HEK293 (cell line): ENCODE results near the gene COX5A.
A peak's percentile ranks its signal among the peaks of the same experiment; 100 is the strongest.

Experiments used
- GLI2 ChIP-seq: fragments of 450-650 bp; formaldehyde crosslinking; IDR thresholded peaks from 2 replicates; pipeline ENCODE4; 2017; ENCODE audit warnings: missing biosample characterization, missing genetic modification characterization, low read depth, borderline replicate concordance
- GLI4 ChIP-seq: fragments of 450-650 bp; formaldehyde crosslinking; IDR thresholded peaks from 2 replicates; pipeline ENCODE4 v1.5.1; 2016; ENCODE audit warnings: missing biosample characterization, missing genetic modification characterization
- HOXC10 ChIP-seq: sonication (generic); formaldehyde crosslinking; IDR thresholded peaks from 2 replicates; pipeline ENCODE4 v1.8.1; 2023; ENCODE audit warnings: mild to moderate bottlenecking, missing genetic modification reagents
- INSM2 ChIP-seq: fragments of 450-650 bp; formaldehyde crosslinking; IDR thresholded peaks from 2 replicates; pipeline ENCODE4 v1.5.1; 2016; ENCODE audit warnings: missing biosample characterization, missing genetic modification characterization
- KLF17 ChIP-seq: fragments of 450-650 bp; formaldehyde crosslinking; IDR thresholded peaks from 2 replicates; pipeline ENCODE4 v1.5.1; 2016; ENCODE audit warnings: missing biosample characterization, missing genetic modification characterization
- MYNN ChIP-seq: fragments of 450-650 bp; formaldehyde crosslinking; IDR thresholded peaks from 2 replicates; pipeline ENCODE4 v1.5.1; 2016; ENCODE audit warnings: missing biosample characterization, missing genetic modification characterization, borderline replicate concordance
- PBX3 ChIP-seq: sonication (generic); formaldehyde crosslinking; IDR thresholded peaks from 2 replicates; pipeline ENCODE4 v1.8.1; 2022; ENCODE audit warnings: mild to moderate bottlenecking, moderate library complexity, missing genetic modification reagents
- PRDM1 ChIP-seq: fragments of 450-650 bp; formaldehyde crosslinking; IDR thresholded peaks from 2 replicates; pipeline ENCODE4; 2016; ENCODE audit warnings: missing biosample characterization, missing genetic modification characterization
- YY1 ChIP-seq: fragments of 450-650 bp; formaldehyde crosslinking; IDR thresholded peaks from 2 replicates; pipeline ENCODE4 v1.5.1; 2018; ENCODE audit warnings: missing biosample characterization, missing genetic modification characterization
- ZBTB1 ChIP-seq: fragments of 450-650 bp; formaldehyde crosslinking; IDR thresholded peaks from 2 replicates; pipeline ENCODE4 v1.5.1; 2016; ENCODE audit warnings: missing biosample characterization, missing genetic modification characterization
- ZBTB11 ChIP-seq: fragments of 450-650 bp; formaldehyde crosslinking; conservative IDR thresholded peaks from 2 replicates; pipeline ENCODE4 v1.5.1; 2016; ENCODE audit warnings: low read depth, missing biosample characterization, missing genetic modification characterization
- ZBTB49 ChIP-seq: fragments of 450-650 bp; formaldehyde crosslinking; IDR thresholded peaks from 2 replicates; pipeline ENCODE4 v1.5.1; 2016; ENCODE audit warnings: missing biosample characterization, missing genetic modification characterization, low read depth
- ZBTB7A ChIP-seq: fragments of 450-650 bp; formaldehyde crosslinking; IDR thresholded peaks from 2 replicates; pipeline ENCODE4 v1.5.1; 2016; ENCODE audit warnings: low read depth, missing biosample characterization, missing genetic modification characterization
- ZNF10 ChIP-seq: fragments of 450-650 bp; formaldehyde crosslinking; IDR thresholded peaks from 2 replicates; pipeline ENCODE4 v1.5.1; 2017; ENCODE audit warnings: missing biosample characterization, missing genetic modification characterization
- ZNF133 ChIP-seq: fragments of 450-650 bp; formaldehyde crosslinking; IDR thresholded peaks from 2 replicates; pipeline ENCODE4 v1.5.1; 2016; ENCODE audit warnings: missing biosample characterization, missing genetic modification characterization
- ZNF148 ChIP-seq: fragments of 450-650 bp; formaldehyde crosslinking; IDR thresholded peaks from 2 replicates; pipeline ENCODE4 v1.5.0; 2017; ENCODE audit warnings: missing biosample characterization, missing genetic modification characterization, borderline replicate concordance
- ZNF184 ChIP-seq: fragments of 450-650 bp; IDR thresholded peaks from 2 replicates; pipeline ENCODE4 v1.5.1; 2018; ENCODE audit warnings: missing biosample characterization, mild to moderate bottlenecking, missing genetic modification characterization
- ZNF202 ChIP-seq: fragments of 450-650 bp; formaldehyde crosslinking; IDR thresholded peaks from 2 replicates; pipeline ENCODE4 v1.5.1; 2016; ENCODE audit warnings: missing biosample characterization, missing genetic modification characterization, borderline replicate concordance
- ZNF214 ChIP-seq: fragments of 450-650 bp; formaldehyde crosslinking; IDR thresholded peaks from 2 replicates; pipeline ENCODE4 v1.5.1; 2017; ENCODE audit warnings: missing biosample characterization, mild to moderate bottlenecking, missing genetic modification characterization, borderline replicate concordance
- ZNF274 ChIP-seq, 2 experiments: fragments of 200-500 bp in 1 of 2; fragments of 450-650 bp in 1 of 2; sonication (Bioruptor generic) in 1 of 2; formaldehyde crosslinking in 1 of 2; IDR thresholded peaks; 2 replicates each; pipeline versions ENCODE4 v1.5.1 to v1.6.1; 2014 to 2016; ENCODE audit warnings: borderline replicate concordance in 1 of 2, inconsistent platforms in 1 of 2, low read length in 1 of 2, missing biosample characterization in 1 of 2, missing genetic modification characterization in 1 of 2
- ZNF302 ChIP-seq: fragments of 450-650 bp; formaldehyde crosslinking; IDR thresholded peaks from 2 replicates; pipeline ENCODE4 v1.5.1; 2016; ENCODE audit warnings: missing biosample characterization, missing genetic modification characterization, low read depth
- ZNF473 ChIP-seq: fragments of 450-650 bp; formaldehyde crosslinking; IDR thresholded peaks from 2 replicates; pipeline ENCODE4 v1.5.1; 2017; ENCODE audit warnings: missing biosample characterization, missing genetic modification characterization
- ZNF610 ChIP-seq: fragments of 450-650 bp; formaldehyde crosslinking; IDR thresholded peaks from 2 replicates; pipeline ENCODE4 v1.5.1; 2016; ENCODE audit warnings: missing biosample characterization, missing genetic modification characterization, borderline replicate concordance
- ZNF654 ChIP-seq: fragments of 450-650 bp; formaldehyde crosslinking; IDR thresholded peaks from 2 replicates; pipeline ENCODE4 v1.5.1; 2016; ENCODE audit warnings: low read depth, missing biosample characterization, missing genetic modification characterization
- ZNF776 ChIP-seq: fragments of 450-650 bp; formaldehyde crosslinking; IDR thresholded peaks from 2 replicates; pipeline ENCODE4 v1.5.0; 2017; ENCODE audit warnings: missing biosample characterization, missing genetic modification characterization, borderline replicate concordance
- ZNF792 ChIP-seq: fragments of 450-650 bp; formaldehyde crosslinking; IDR thresholded peaks from 2 replicates; pipeline ENCODE4 v1.5.1; 2016; ENCODE audit warnings: missing biosample characterization, missing genetic modification characterization
- ZXDB ChIP-seq: fragments of 450-650 bp; formaldehyde crosslinking; IDR thresholded peaks from 2 replicates; pipeline ENCODE4 v1.5.1; 2016; ENCODE audit warnings: missing biosample characterization, missing genetic modification characterization

Gene COX5A

GRCh38 chr15:74873036-74873755 lies 64.7 kb downstream of the COX5A start, which contains the start of gene SCAMP2 (continued):
- peak; percentile 83 for TF ChIP-seq KLF17
- peak; percentile 75 for TF ChIP-seq INSM2 (tag by site-specific recombination)
- TF ChIP-seq ZNF214 (tag by site-specific recombination): no peak
- TF ChIP-seq ZNF202: no peak
- TF ChIP-seq ZNF302 (tag by site-specific recombination): no peak
- TF ChIP-seq ZBTB1 (tag by site-specific recombination): no peak
- TF ChIP-seq GLI4 (tag by site-specific recombination): 0 out of 2 replicates have a peak, but pooled peaks have one; percentile 48
- no peak for TF ChIP-seq ZNF473 (tag by site-specific recombination)
- TF ChIP-seq ZBTB11 (tag by site-specific recombination): peak; percentile 66; the same call in 1 of the 2 replicates
- peak; percentile 92 for TF ChIP-seq ZBTB7A
- TF ChIP-seq ZNF184 (tag by site-specific recombination): no peak
- TF ChIP-seq GLI2: no peak
- peak; percentile 93 for TF ChIP-seq ZXDB (tag by site-specific recombination)
- TF ChIP-seq YY1: no peak
- no peak for TF ChIP-seq ZNF654 (tag by site-specific recombination)
- no peak for TF ChIP-seq PRDM1 (tag by site-specific recombination)
- no peak for TF ChIP-seq HOXC10 (CRISPR knock-in tag)
- no peak for TF ChIP-seq ZNF792 (tag by site-specific recombination)
- no peak for TF ChIP-seq ZNF133 (tag by site-specific recombination)
- peak; percentile 93 for TF ChIP-seq PBX3 (CRISPR knock-in tag)
- TF ChIP-seq ZNF776 (tag by site-specific recombination): no peak
- TF ChIP-seq ZNF148: no peak
- no peak for TF ChIP-seq ZBTB49 (tag by site-specific recombination)
- no peak; the same call in 1 of the 2 replicates for TF ChIP-seq ZNF610 (tag by site-specific recombination)
- no peak for TF ChIP-seq MYNN
- TF ChIP-seq ZNF274 (IDR thresholded peaks at IDR 0.05; ENCODE audit: low read length): no peak
- TF ChIP-seq ZNF274 (tag by site-specific recombination; IDR thresholded peaks at IDR 0.05; ENCODE audit: borderline replicate concordance): no peak
- no peak for TF ChIP-seq ZNF10
